K562 (cell line): ENCODE results near the gene GABRD. TPM values are rescaled to one million over a fixed set of nuclear protein-coding genes. Genes with fewer than 3 reads are reported as not detected.

Experiments
- ADNP ChIP-seq: fragments of 200-800 bp; sonication (Bioruptor generic); IDR thresholded peaks from 2 replicates; pipeline ENCODE4 v1.6.1; 2016; ENCODE audit warnings: missing genetic modification characterization, missing compliant biosample characterization
- ATF7 ChIP-seq: fragments of 450-650 bp; IDR thresholded peaks from 2 replicates; pipeline ENCODE4 v1.7.1; 2014; ENCODE audit warnings: mild to moderate bottlenecking, moderate library complexity
- CXXC5 ChIP-seq: fragments of 250-450 bp; sonication (Bioruptor Pico); IDR thresholded peaks from 2 replicates; pipeline ENCODE4 v1.8.0; 2022; ENCODE audit warnings: inconsistent platforms, mild to moderate bottlenecking, moderate library complexity
- FOXP1 ChIP-seq: sonication (generic); formaldehyde crosslinking; IDR thresholded peaks from 2 replicates; pipeline ENCODE4 v1.8.0; 2022; ENCODE audit warnings: mild to moderate bottlenecking, missing genetic modification reagents
- MIER1 ChIP-seq: fragments of 450-650 bp; IDR thresholded peaks from 2 replicates; pipeline ENCODE4 v1.6.1; 2016; ENCODE audit warnings: antibody characterized with exemption, mild to moderate bottlenecking, low read depth
- RBM17 ChIP-seq: fragments of 200-400 bp; formaldehyde crosslinking; IDR thresholded peaks from 2 replicates; pipeline ENCODE4 v1.6.1; 2017; ENCODE audit warnings: low read depth, mild to moderate bottlenecking, low read length, borderline replicate concordance
- SNRNP70 ChIP-seq: fragments of 200-400 bp; formaldehyde crosslinking; optimal IDR thresholded peaks from 2 replicates; pipeline ENCODE3; 2017; ENCODE audit warnings: low read depth, low read length
- SREBF2 ChIP-seq: sonication (generic); formaldehyde crosslinking; IDR thresholded peaks from 2 replicates; pipeline ENCODE4 v1.4.0; 2020; ENCODE audit warnings: mild to moderate bottlenecking, missing genetic modification reagents
- STAG1 ChIP-seq: sonication (generic); formaldehyde crosslinking; IDR thresholded peaks from 2 replicates; pipeline ENCODE4 v1.5.0; 2020; ENCODE audit warnings: missing genetic modification reagents, borderline replicate concordance
- TARDBP ChIP-seq: fragments of 450-650 bp; IDR thresholded peaks from 2 replicates; pipeline ENCODE4 v1.6.1; 2016
- ZBTB8A ChIP-seq: fragments of 450-650 bp; IDR thresholded peaks from 2 replicates; pipeline ENCODE4 v1.6.1; 2018; ENCODE audit warnings: mild to moderate bottlenecking, moderate library complexity; ENCODE audit not compliant: partially characterized antibody
- ZFP30 ChIP-seq: fragments of 250-450 bp; sonication (Bioruptor Pico); IDR thresholded peaks from 2 replicates; pipeline ENCODE4 v1.8.0; 2022; ENCODE audit warnings: moderate library complexity, mild to moderate bottlenecking, inconsistent platforms, borderline replicate concordance
- ZNF184 ChIP-seq: sonication (generic); formaldehyde crosslinking; IDR thresholded peaks from 2 replicates; pipeline ENCODE4 v1.5.0; 2020; ENCODE audit warnings: missing genetic modification reagents
- ZNF274 ChIP-seq: IDR thresholded peaks from 2 replicates; pipeline ENCODE4 v1.6.1; 2011; ENCODE audit warnings: low read depth, mild to moderate bottlenecking, low read length, moderate library complexity, borderline replicate concordance
- ZNF316 ChIP-seq: fragments of 450-650 bp; IDR thresholded peaks from 2 replicates; pipeline ENCODE4 v1.6.1; 2016
- ZNF444 ChIP-seq: fragments of 250-450 bp; sonication (Bioruptor Pico); IDR thresholded peaks from 2 replicates; pipeline ENCODE4 v1.4.0; 2020; ENCODE audit warnings: mild to moderate bottlenecking, moderate library complexity
- ZNF644 ChIP-seq: fragments of 200-800 bp; sonication (Bioruptor generic); IDR thresholded peaks from 2 replicates; pipeline ENCODE4 v1.6.1; 2016; ENCODE audit warnings: low read depth, missing genetic modification characterization, missing compliant biosample characterization
- ZNF766 ChIP-seq: fragments of 200-800 bp; sonication (Bioruptor generic); conservative IDR thresholded peaks from 2 replicates; pipeline ENCODE4 v1.6.1; 2016; ENCODE audit warnings: missing genetic modification characterization, missing compliant biosample characterization
- polyA plus RNA-seq, 8 experiments: library from polyadenylated mRNA; depleted of rRNA in 4 of 8; stranded (reverse) in 5 of 8; unstranded in 3 of 8; fragments of >200 nt; fragmentation: Nextera tagmentation in 2 of 8; fragmentation: Illumina TruSeq in 1 of 8; extraction: Ambion mirVana in 2 of 8; extraction: Trizol in 1 of 8; gene quantifications; 2 replicates each; pipeline versions ENCODE4 v1.2.1 to v1.2.3, GENCODE V29; 2011 to 2014; ENCODE audit warnings: inconsistent platforms in 1 of 8, missing spikeins in 1 of 8
- total RNA-seq, 7 experiments: library from RNA; depleted of rRNA in 6 of 7; stranded (reverse); fragments of >200 nt in 6 of 7; fragmentation: Illumina TruSeq in 2 of 7; extraction: Trizol in 2 of 7; gene quantifications; 2 replicates each; pipeline versions ENCODE4 v1.2.1 to v1.2.3, GENCODE V29; 2011 to 2021; ENCODE audit warnings: low replicate concordance in 1 of 7
- TF ChIP-seq, protein P1 (sequence below): sonication (generic); formaldehyde crosslinking; IDR thresholded peaks from 2 replicates; pipeline ENCODE4 v1.4.0; 2020; ENCODE audit warnings: mild to moderate bottlenecking, missing genetic modification reagents
- TF ChIP-seq, protein P2 (sequence below): sonication (generic); IDR thresholded peaks from 2 replicates; pipeline ENCODE4 v1.6.1; 2016
- TF ChIP-seq, protein P3 (sequence below), 2 experiments: fragments of 250-450 bp in 1 of 2; fragments of 450-650 bp in 1 of 2; sonication (Bioruptor Pico) in 1 of 2; IDR thresholded peaks; 2 replicates each; pipeline versions ENCODE4 v1.6.1 to v1.8.0; 2016 to 2021; ENCODE audit warnings: mild to moderate bottlenecking in 2 of 2, moderate library complexity in 2 of 2, missing compliant biosample characterization in 1 of 2, missing genetic modification characterization in 1 of 2
- TF ChIP-seq, protein P4 (sequence below), 2 experiments: fragments of 450-650 bp in 1 of 2; IDR thresholded peaks; 2 replicates each; pipeline ENCODE4 v1.6.1; 2011 to 2017; ENCODE audit warnings: low read depth in 2 of 2, antibody characterized with exemption in 1 of 2, borderline replicate concordance in 1 of 2, low read length in 1 of 2, mild to moderate bottlenecking in 1 of 2, mixed read lengths in 1 of 2; ENCODE audit not compliant: control insufficient read depth in 1 of 2

GABRD gene
- total and polyA plus RNA-seq, 9 of the 15 experiments (the other 6 are each of a cell fraction or from before 2014, with no cell fraction given) = 0.07 TPM; not detected in 8

DNA sequence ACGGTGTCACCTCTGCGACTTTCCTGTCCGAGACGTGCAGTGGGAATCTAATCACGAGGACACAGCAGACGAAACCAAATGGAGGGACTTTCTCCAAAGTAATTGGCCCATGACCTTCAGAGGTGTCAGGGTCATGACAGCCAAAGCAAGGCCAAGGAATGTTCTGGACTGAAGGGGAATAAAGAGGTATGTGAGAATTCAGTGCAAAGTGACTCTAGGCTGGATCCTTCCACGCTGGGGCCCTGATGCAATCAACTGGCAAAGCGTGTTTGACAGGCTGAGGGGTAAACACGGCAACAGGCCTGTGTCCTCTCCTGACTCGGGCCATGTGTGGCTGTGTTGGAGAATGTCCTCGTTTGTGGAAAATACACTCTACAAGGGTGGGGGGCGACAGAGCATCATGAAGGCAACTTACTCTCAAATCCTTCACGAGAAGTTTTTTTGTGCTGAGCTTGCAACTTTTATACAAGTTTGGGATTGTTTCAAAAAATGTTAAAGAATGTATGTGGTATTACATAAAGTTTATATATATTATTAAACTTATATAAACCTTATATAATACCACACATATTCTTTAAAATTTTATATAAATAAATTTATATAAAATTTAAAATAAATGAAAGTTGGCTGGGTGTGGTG, 17.3 kb upstream of the GABRD start (continued):
- TF ChIP-seq ADNP (tag) = no peak
- no peak for TF ChIP-seq SREBF2 (CRISPR knock-in tag)
- TF ChIP-seq ZNF184 = no peak
- peak; percentile 98 for TF ChIP-seq ZNF316
- TF ChIP-seq, protein P1, sequence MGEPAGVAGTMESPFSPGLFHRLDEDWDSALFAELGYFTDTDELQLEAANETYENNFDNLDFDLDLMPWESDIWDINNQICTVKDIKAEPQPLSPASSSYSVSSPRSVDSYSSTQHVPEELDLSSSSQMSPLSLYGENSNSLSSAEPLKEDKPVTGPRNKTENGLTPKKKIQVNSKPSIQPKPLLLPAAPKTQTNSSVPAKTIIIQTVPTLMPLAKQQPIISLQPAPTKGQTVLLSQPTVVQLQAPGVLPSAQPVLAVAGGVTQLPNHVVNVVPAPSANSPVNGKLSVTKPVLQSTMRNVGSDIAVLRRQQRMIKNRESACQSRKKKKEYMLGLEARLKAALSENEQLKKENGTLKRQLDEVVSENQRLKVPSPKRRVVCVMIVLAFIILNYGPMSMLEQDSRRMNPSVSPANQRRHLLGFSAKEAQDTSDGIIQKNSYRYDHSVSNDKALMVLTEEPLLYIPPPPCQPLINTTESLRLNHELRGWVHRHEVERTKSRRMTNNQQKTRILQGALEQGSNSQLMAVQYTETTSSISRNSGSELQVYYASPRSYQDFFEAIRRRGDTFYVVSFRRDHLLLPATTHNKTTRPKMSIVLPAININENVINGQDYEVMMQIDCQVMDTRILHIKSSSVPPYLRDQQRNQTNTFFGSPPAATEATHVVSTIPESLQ (CRISPR knock-in tag) = no peak
- TF ChIP-seq ZFP30 (CRISPR knock-in tag) = no peak
- peak; percentile 60 for TF ChIP-seq ATF7
- TF ChIP-seq ZNF274 = no peak
- no peak for TF ChIP-seq CXXC5 (CRISPR knock-in tag)
- TF ChIP-seq, protein P2, sequence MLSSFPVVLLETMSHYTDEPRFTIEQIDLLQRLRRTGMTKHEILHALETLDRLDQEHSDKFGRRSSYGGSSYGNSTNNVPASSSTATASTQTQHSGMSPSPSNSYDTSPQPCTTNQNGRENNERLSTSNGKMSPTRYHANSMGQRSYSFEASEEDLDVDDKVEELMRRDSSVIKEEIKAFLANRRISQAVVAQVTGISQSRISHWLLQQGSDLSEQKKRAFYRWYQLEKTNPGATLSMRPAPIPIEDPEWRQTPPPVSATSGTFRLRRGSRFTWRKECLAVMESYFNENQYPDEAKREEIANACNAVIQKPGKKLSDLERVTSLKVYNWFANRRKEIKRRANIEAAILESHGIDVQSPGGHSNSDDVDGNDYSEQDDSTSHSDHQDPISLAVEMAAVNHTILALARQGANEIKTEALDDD = no peak
- no peak for TF ChIP-seq ZNF444 (CRISPR knock-in tag)
- TF ChIP-seq TARDBP = peak; percentile 50
- no peak for TF ChIP-seq ZNF644 (tag)
- TF ChIP-seq FOXP1 (CRISPR knock-in tag) = no peak
- TF ChIP-seq MIER1 = no peak
- no peak for TF ChIP-seq SNRNP70
- no peak for TF ChIP-seq ZBTB8A
- no peak for TF ChIP-seq ZNF766 (CRISPR knock-in tag)
- TF ChIP-seq, protein P3, sequence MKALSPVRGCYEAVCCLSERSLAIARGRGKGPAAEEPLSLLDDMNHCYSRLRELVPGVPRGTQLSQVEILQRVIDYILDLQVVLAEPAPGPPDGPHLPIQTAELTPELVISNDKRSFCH (CRISPR knock-in tag; IDR thresholded peaks at IDR 0.05) = 0 out of 2 replicates have a peak, but pooled peaks have one; percentile 17
- TF ChIP-seq, protein P3 (tag; IDR thresholded peaks at IDR 0.05) = no peak
- no peak for TF ChIP-seq STAG1 (CRISPR knock-in tag)
- no peak for TF ChIP-seq RBM17
- TF ChIP-seq, protein P4, sequence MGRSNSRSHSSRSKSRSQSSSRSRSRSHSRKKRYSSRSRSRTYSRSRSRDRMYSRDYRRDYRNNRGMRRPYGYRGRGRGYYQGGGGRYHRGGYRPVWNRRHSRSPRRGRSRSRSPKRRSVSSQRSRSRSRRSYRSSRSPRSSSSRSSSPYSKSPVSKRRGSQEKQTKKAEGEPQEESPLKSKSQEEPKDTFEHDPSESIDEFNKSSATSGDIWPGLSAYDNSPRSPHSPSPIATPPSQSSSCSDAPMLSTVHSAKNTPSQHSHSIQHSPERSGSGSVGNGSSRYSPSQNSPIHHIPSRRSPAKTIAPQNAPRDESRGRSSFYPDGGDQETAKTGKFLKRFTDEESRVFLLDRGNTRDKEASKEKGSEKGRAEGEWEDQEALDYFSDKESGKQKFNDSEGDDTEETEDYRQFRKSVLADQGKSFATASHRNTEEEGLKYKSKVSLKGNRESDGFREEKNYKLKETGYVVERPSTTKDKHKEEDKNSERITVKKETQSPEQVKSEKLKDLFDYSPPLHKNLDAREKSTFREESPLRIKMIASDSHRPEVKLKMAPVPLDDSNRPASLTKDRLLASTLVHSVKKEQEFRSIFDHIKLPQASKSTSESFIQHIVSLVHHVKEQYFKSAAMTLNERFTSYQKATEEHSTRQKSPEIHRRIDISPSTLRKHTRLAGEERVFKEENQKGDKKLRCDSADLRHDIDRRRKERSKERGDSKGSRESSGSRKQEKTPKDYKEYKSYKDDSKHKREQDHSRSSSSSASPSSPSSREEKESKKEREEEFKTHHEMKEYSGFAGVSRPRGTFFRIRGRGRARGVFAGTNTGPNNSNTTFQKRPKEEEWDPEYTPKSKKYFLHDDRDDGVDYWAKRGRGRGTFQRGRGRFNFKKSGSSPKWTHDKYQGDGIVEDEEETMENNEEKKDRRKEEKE (IDR thresholded peaks at IDR 0.05; ENCODE audit: borderline replicate concordance in 1 of 2, control insufficient read depth in 1 of 2, low read depth in 2 of 2, low read length in 1 of 2) = no peak
